GM12892 (cell line): Measurements from ENCODE around the gene CELF2.

ENCODE experiments used
- POLR2A ChIP-seq: IDR thresholded peaks from 2 replicates; pipeline ENCODE4 v1.6.1; 2011; ENCODE audit warnings: low read depth, low read length, control low read depth
- POLR2AphosphoS5 ChIP-seq: IDR thresholded peaks from 2 replicates; pipeline ENCODE4 v1.6.1; 2011; ENCODE audit warnings: low read depth, low read length, control low read depth
- TAF1 ChIP-seq: IDR thresholded peaks from 2 replicates; pipeline ENCODE4 v1.6.1; 2011; ENCODE audit warnings: low read depth, mild to moderate bottlenecking, control low read depth, low read length, borderline replicate concordance

- peak; percentile 32; the same call in 1 of the 2 replicates for TF ChIP-seq POLR2A
- TF ChIP-seq POLR2AphosphoS5 = no peak; the same call in 1 of the 2 replicates
- no peak for TF ChIP-seq TAF1
These were observed 262.7 kb downstream of the CELF2 start for GRCh38 chr10:11280187-11280932.
